ENCODE data around the gene NARF. TPM values are rescaled to one million over a fixed set of nuclear protein-coding genes. Genes with fewer than 3 reads are reported as not detected.

The NARF gene
- total RNA-seq, 1 experiment from 2014 or later = 96.7 TPM

DNA sequence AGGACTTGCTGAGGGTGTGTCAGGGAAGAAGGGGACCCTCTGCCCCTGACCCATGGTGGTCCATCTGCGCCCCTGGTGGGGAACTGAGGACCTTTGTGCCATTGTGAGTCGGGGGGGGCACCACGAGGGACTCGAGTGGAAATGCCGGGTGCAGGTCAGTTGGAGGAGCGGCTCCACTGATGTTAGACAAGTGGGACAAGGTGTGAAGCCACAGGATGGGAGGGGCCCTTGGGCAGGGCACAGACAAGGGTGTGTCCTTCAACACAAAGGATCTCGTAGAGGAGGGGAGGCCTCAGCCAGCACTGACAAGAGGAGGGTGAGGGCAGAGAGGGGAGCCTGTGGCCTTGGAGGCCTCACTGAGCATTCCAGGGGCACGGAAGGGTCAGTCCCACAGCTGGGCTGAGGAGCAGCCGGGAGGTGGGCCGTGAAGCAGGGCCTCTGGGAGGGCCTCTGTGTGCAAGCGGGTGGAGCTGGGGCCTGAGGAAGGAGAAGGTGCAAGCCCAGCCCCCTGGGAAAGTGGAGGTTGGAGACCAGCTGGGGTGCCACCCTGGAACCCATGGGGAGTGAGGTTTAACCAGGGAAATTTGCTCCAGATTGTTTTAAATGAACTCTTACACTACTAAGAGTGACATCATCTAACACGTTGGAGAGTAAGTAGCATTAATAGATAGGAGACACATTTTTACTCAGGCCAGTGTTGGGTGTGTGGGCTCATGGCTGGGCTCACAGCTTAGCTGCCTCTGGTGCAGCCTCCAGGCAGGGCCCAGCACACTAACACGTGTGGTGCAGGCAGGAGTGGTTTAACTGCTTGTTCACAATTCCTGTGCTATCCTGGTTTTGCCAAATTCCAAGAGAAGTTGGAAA, 27.9 kb downstream of the NARF start (continued):
- TF ChIP-seq, protein P1, sequence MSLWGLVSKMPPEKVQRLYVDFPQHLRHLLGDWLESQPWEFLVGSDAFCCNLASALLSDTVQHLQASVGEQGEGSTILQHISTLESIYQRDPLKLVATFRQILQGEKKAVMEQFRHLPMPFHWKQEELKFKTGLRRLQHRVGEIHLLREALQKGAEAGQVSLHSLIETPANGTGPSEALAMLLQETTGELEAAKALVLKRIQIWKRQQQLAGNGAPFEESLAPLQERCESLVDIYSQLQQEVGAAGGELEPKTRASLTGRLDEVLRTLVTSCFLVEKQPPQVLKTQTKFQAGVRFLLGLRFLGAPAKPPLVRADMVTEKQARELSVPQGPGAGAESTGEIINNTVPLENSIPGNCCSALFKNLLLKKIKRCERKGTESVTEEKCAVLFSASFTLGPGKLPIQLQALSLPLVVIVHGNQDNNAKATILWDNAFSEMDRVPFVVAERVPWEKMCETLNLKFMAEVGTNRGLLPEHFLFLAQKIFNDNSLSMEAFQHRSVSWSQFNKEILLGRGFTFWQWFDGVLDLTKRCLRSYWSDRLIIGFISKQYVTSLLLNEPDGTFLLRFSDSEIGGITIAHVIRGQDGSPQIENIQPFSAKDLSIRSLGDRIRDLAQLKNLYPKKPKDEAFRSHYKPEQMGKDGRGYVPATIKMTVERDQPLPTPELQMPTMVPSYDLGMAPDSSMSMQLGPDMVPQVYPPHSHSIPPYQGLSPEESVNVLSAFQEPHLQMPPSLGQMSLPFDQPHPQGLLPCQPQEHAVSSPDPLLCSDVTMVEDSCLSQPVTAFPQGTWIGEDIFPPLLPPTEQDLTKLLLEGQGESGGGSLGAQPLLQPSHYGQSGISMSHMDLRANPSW (CRISPR knock-in tag; conservative IDR thresholded peaks at IDR 0.05; ENCODE audit: low read depth) = no peak
- TF ChIP-seq, protein P2, sequence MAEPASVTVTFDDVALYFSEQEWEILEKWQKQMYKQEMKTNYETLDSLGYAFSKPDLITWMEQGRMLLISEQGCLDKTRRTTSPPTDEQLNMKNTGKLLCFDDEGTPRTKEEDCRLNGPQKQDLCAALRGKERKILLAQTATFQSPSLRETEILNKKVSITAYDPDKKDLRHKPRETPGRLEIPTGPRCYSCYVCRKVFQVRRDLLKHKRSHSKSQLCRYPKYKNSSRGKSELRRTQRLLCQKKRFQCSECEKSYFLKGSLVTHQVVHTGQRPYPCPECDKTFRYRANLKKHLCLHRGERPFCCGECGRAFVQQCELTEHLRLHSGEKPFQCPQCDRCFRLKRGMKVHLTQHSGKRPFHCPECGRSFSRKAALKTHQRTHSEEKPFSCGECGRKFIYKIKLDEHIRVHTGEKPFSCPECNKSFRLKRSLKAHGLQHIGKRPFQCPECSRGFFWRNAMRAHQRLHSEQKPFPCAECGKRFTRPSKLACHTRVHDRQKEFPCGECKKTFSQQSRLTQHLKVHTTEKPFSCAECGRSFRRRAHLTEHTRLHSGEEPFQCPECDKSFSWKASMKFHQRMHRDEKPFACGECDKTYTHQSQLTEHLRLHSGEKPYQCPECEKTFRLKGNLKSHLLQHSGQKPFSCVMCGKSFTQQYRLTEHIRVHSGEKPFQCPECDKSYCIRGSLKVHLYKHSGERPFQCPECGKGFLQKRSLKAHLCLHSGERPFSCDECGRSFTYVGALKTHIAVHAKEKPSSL (CRISPR knock-in tag; conservative IDR thresholded peaks at IDR 0.05) = no peak
- TF ChIP-seq, protein P3, sequence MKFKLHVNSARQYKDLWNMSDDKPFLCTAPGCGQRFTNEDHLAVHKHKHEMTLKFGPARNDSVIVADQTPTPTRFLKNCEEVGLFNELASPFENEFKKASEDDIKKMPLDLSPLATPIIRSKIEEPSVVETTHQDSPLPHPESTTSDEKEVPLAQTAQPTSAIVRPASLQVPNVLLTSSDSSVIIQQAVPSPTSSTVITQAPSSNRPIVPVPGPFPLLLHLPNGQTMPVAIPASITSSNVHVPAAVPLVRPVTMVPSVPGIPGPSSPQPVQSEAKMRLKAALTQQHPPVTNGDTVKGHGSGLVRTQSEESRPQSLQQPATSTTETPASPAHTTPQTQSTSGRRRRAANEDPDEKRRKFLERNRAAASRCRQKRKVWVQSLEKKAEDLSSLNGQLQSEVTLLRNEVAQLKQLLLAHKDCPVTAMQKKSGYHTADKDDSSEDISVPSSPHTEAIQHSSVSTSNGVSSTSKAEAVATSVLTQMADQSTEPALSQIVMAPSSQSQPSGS (CRISPR knock-in tag; IDR thresholded peaks at IDR 0.05; ENCODE audit: borderline replicate concordance, low read depth) = no peak
- TF ChIP-seq, protein P4, sequence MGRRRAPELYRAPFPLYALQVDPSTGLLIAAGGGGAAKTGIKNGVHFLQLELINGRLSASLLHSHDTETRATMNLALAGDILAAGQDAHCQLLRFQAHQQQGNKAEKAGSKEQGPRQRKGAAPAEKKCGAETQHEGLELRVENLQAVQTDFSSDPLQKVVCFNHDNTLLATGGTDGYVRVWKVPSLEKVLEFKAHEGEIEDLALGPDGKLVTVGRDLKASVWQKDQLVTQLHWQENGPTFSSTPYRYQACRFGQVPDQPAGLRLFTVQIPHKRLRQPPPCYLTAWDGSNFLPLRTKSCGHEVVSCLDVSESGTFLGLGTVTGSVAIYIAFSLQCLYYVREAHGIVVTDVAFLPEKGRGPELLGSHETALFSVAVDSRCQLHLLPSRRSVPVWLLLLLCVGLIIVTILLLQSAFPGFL (CRISPR knock-in tag; IDR thresholded peaks at IDR 0.05; ENCODE audit: borderline replicate concordance) = no peak
- TF ChIP-seq, protein P5, sequence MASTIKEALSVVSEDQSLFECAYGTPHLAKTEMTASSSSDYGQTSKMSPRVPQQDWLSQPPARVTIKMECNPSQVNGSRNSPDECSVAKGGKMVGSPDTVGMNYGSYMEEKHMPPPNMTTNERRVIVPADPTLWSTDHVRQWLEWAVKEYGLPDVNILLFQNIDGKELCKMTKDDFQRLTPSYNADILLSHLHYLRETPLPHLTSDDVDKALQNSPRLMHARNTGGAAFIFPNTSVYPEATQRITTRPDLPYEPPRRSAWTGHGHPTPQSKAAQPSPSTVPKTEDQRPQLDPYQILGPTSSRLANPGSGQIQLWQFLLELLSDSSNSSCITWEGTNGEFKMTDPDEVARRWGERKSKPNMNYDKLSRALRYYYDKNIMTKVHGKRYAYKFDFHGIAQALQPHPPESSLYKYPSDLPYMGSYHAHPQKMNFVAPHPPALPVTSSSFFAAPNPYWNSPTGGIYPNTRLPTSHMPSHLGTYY (CRISPR knock-in tag; IDR thresholded peaks at IDR 0.05) = no peak
- TF ChIP-seq JUN (CRISPR knock-in tag; IDR thresholded peaks at IDR 0.05) = no peak
- TF ChIP-seq CREM (CRISPR knock-in tag; IDR thresholded peaks at IDR 0.05) = no peak
- TF ChIP-seq NR3C1 (CRISPR knock-in tag; conservative IDR thresholded peaks at IDR 0.05; ENCODE audit: low read depth) = no peak
- no peak for TF ChIP-seq FOXK1 (CRISPR knock-in tag; IDR thresholded peaks at IDR 0.05)
- no peak for TF ChIP-seq ZNF423 (CRISPR knock-in tag; IDR thresholded peaks at IDR 0.05)
- TF ChIP-seq FOXP1 (CRISPR knock-in tag; IDR thresholded peaks at IDR 0.05; ENCODE audit: borderline replicate concordance) = no peak
- TF ChIP-seq ESRRA (CRISPR knock-in tag; IDR thresholded peaks at IDR 0.05; ENCODE audit: borderline replicate concordance) = no peak
- TF ChIP-seq, protein P6, sequence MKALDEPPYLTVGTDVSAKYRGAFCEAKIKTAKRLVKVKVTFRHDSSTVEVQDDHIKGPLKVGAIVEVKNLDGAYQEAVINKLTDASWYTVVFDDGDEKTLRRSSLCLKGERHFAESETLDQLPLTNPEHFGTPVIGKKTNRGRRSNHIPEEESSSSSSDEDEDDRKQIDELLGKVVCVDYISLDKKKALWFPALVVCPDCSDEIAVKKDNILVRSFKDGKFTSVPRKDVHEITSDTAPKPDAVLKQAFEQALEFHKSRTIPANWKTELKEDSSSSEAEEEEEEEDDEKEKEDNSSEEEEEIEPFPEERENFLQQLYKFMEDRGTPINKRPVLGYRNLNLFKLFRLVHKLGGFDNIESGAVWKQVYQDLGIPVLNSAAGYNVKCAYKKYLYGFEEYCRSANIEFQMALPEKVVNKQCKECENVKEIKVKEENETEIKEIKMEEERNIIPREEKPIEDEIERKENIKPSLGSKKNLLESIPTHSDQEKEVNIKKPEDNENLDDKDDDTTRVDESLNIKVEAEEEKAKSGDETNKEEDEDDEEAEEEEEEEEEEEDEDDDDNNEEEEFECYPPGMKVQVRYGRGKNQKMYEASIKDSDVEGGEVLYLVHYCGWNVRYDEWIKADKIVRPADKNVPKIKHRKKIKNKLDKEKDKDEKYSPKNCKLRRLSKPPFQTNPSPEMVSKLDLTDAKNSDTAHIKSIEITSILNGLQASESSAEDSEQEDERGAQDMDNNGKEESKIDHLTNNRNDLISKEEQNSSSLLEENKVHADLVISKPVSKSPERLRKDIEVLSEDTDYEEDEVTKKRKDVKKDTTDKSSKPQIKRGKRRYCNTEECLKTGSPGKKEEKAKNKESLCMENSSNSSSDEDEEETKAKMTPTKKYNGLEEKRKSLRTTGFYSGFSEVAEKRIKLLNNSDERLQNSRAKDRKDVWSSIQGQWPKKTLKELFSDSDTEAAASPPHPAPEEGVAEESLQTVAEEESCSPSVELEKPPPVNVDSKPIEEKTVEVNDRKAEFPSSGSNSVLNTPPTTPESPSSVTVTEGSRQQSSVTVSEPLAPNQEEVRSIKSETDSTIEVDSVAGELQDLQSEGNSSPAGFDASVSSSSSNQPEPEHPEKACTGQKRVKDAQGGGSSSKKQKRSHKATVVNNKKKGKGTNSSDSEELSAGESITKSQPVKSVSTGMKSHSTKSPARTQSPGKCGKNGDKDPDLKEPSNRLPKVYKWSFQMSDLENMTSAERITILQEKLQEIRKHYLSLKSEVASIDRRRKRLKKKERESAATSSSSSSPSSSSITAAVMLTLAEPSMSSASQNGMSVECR (CRISPR knock-in tag; IDR thresholded peaks at IDR 0.05; ENCODE audit: borderline replicate concordance) = no peak
- no peak for TF ChIP-seq ZNF671 (CRISPR knock-in tag; IDR thresholded peaks at IDR 0.05)
- no peak for TF ChIP-seq PRRX2 (CRISPR knock-in tag; IDR thresholded peaks at IDR 0.05)
- no peak for TF ChIP-seq ATF1 (CRISPR knock-in tag; IDR thresholded peaks at IDR 0.05)

All from WTC11 (cell line).